Mesenchymal stem cell (in vitro differentiated cells and primary cell): ENCODE measurements around the gene LRRC41.

ENCODE experiments used
- DNase-seq: peaks from one replicate; pipeline ENCODE4 v3.0.0-alpha.2; 2013
- H2AFZ ChIP-seq: one replicate; pipeline ENCODE4 v1.6.1; 2013; ENCODE audit warnings: low read depth, mild to moderate bottlenecking, control low read depth, inconsistent platforms, low read length, moderate library complexity
- H2AK5ac ChIP-seq: 2 replicates; pipeline ENCODE4 v1.6.1; 2013; ENCODE audit warnings: low read length, moderate library complexity, mild to moderate bottlenecking, inconsistent platforms; ENCODE audit not compliant: severe bottlenecking
- H2BK120ac ChIP-seq: one replicate; pipeline ENCODE4 v1.6.1; 2013; ENCODE audit warnings: low read depth, mild to moderate bottlenecking, inconsistent platforms, low read length, moderate library complexity
- H2BK12ac ChIP-seq, 2 experiments: one replicate each; pipeline ENCODE4 v1.6.1; 2013; ENCODE audit warnings: inconsistent platforms in 2 of 2, low read length in 2 of 2, mild to moderate bottlenecking in 2 of 2, moderate library complexity in 2 of 2, control low read depth in 1 of 2
- H2BK15ac ChIP-seq: one replicate; pipeline ENCODE4 v1.6.1; 2013; ENCODE audit warnings: mild to moderate bottlenecking, low read depth, inconsistent platforms; ENCODE audit not compliant: poor library complexity, severe bottlenecking
- H2BK5ac ChIP-seq: 2 replicates; pipeline ENCODE4 v1.6.1; 2013; ENCODE audit warnings: low read depth, mild to moderate bottlenecking, low read length, control low read depth, inconsistent platforms; ENCODE audit not compliant: poor library complexity, severe bottlenecking
- H3K14ac ChIP-seq, 2 experiments: one replicate each; pipeline ENCODE4 v1.6.1; 2013; ENCODE audit warnings: inconsistent platforms in 2 of 2, low read length in 2 of 2, control low read depth in 1 of 2, mild to moderate bottlenecking in 1 of 2, moderate library complexity in 1 of 2
- H3K18ac ChIP-seq, 2 experiments: one replicate each; pipeline ENCODE4 v1.6.1; 2013; ENCODE audit warnings: inconsistent platforms in 2 of 2, low read length in 2 of 2, control low read depth in 1 of 2, low read depth in 1 of 2, mild to moderate bottlenecking in 1 of 2
- H3K23ac ChIP-seq, 2 experiments: one replicate each; pipeline ENCODE4 v1.6.1; 2013; ENCODE audit warnings: inconsistent platforms in 2 of 2, low read length in 2 of 2, mild to moderate bottlenecking in 2 of 2, moderate library complexity in 2 of 2, control low read depth in 1 of 2
- H3K27ac ChIP-seq: 2 replicates; pipeline ENCODE4 v1.5.1; 2013; ENCODE audit warnings: mild to moderate bottlenecking, moderate library complexity, low read length, control low read depth, inconsistent platforms; ENCODE audit not compliant: poor library complexity, severe bottlenecking
- H3K27me3 ChIP-seq, 2 experiments: 2 replicates each; pipeline versions ENCODE4 v1.6.1 to v1.7.0; 2013; ENCODE audit warnings: low read length in 2 of 2, mild to moderate bottlenecking in 2 of 2, moderate library complexity in 2 of 2, control low read depth in 1 of 2, inconsistent platforms in 1 of 2; ENCODE audit not compliant: control insufficient read depth in 1 of 2, insufficient read depth in 1 of 2
- H3K36me3 ChIP-seq, 2 experiments: 2 replicates each; pipeline versions ENCODE4 v1.6.1 to v1.7.0; 2013; ENCODE audit warnings: low read length in 2 of 2, control low read depth in 1 of 2, inconsistent platforms in 1 of 2, low read depth in 1 of 2, mild to moderate bottlenecking in 1 of 2; ENCODE audit not compliant: insufficient read depth in 2 of 2, control insufficient read depth in 1 of 2
- H3K4ac ChIP-seq, 2 experiments: one replicate each; pipeline ENCODE4 v1.6.1; 2013; ENCODE audit warnings: inconsistent platforms in 2 of 2, low read length in 2 of 2, mild to moderate bottlenecking in 2 of 2, moderate library complexity in 2 of 2, control low read depth in 1 of 2, low read depth in 1 of 2
- H3K4me1 ChIP-seq: 2 replicates; pipeline ENCODE4 v1.6.1; 2013; ENCODE audit warnings: low read depth, low read length, control low read depth; ENCODE audit not compliant: control insufficient read depth, insufficient read depth
- H3K4me2 ChIP-seq: 2 replicates; pipeline ENCODE4 v1.6.1; 2013; ENCODE audit warnings: low read length, mild to moderate bottlenecking, inconsistent platforms; ENCODE audit not compliant: poor library complexity, severe bottlenecking
- H3K4me3 ChIP-seq, 2 experiments: 2 replicates each; pipeline versions ENCODE4 v1.5.1 to v1.7.0; 2013; ENCODE audit warnings: low read length in 2 of 2, mild to moderate bottlenecking in 2 of 2, control low read depth in 1 of 2, low read depth in 1 of 2; ENCODE audit not compliant: insufficient read depth in 1 of 2
- H3K79me1 ChIP-seq: replicated peaks from 2 replicates; pipeline ENCODE4 v1.6.1; 2013; ENCODE audit warnings: mild to moderate bottlenecking, control low read depth, low read length, inconsistent platforms; ENCODE audit not compliant: poor library complexity, severe bottlenecking
- H3K9ac ChIP-seq: 2 replicates; pipeline ENCODE4 v1.7.0; 2013; ENCODE audit warnings: mild to moderate bottlenecking, low read length, moderate library complexity
- H3K9me3 ChIP-seq: 2 replicates; pipeline ENCODE4 v1.7.0; 2013; ENCODE audit warnings: mild to moderate bottlenecking, low read length; ENCODE audit not compliant: control insufficient read depth
- H4K8ac ChIP-seq: one replicate; pipeline ENCODE4 v1.6.1; 2013; ENCODE audit warnings: inconsistent platforms, mild to moderate bottlenecking, low read length, moderate library complexity
- H4K91ac ChIP-seq: one replicate; pipeline ENCODE4 v1.6.1; 2013; ENCODE audit warnings: mild to moderate bottlenecking, low read length, inconsistent platforms
- WGBS: methylation state at CpG from one replicate; pipeline ENCODE4 v1.1.7; 2013; ENCODE audit warnings: mixed read lengths; 5-methylcytosine and 5-hydroxymethylcytosine counted together

The LRRC41 gene

GRCh38 chr1:46278807-46279206 is 24.6 kb downstream of the LRRC41 start:
- no peak for DNase-seq
- no peak overlapping the region for H2AFZ ChIP-seq
- H3K9me3 ChIP-seq, result no peaks in the 10 kb centered on the region
- no peak overlapping the region for H2BK12ac ChIP-seq
- no peak overlapping the region for H3K14ac ChIP-seq
- no peak overlapping the region for H3K4me3 ChIP-seq
- 93% methylated on average over 12 of the region's 12 CpGs for WGBS
- H4K91ac ChIP-seq, result no peak overlapping the region
- no peak overlapping the region for H3K9ac ChIP-seq
- no peak overlapping the region for H2BK15ac ChIP-seq
- H2AK5ac ChIP-seq, result no peak overlapping the region
- H3K4ac ChIP-seq, result no peak overlapping the region
- no peaks in the 10 kb centered on the region for H3K4me1 ChIP-seq
- H3K4me2 ChIP-seq, result no peak overlapping the region
- no peak overlapping the region for H3K18ac ChIP-seq
- no peaks in the 10 kb centered on the region for H3K27me3 ChIP-seq
- H3K79me1 ChIP-seq, result peaks cover 10% of the 10 kb centered on the region
- H3K27ac ChIP-seq, result no peak overlapping the region
- peaks cover 39 to 65% of the 10 kb centered on the region in 2 experiments for H3K36me3 ChIP-seq
- no peak overlapping the region for H4K8ac ChIP-seq
- H2BK120ac ChIP-seq, result no peak overlapping the region
- H2BK5ac ChIP-seq, result no peak overlapping the region
- no peak overlapping the region for H3K23ac ChIP-seq

- WGBS, result 95% methylated on average over 13 of the region's 14 CpGs
- H3K27me3 ChIP-seq, result no peaks in the 10 kb centered on the region
Observed at GRCh38 chr1:46277658-46278373, 25.6 kb downstream of the LRRC41 start.

GRCh38 chr1:46275030-46275337 is 28.4 kb downstream of the LRRC41 start:
- Histone ChIP-seq H3K27ac (no peak overlapping the region), H3K23ac (no peak overlapping the region), H3K9ac (no peak overlapping the region), H2BK15ac (no peak overlapping the region), H3K4me1 (no peaks in the 10 kb centered on the region), H3K4ac (no peak overlapping the region), H4K91ac (no peak overlapping the region), H2BK5ac (no peak overlapping the region), H3K27me3 (no peaks in the 10 kb centered on the region), H2AK5ac (no peak overlapping the region), H3K14ac (no peak overlapping the region), H3K79me1 (peaks cover 3% of the 10 kb centered on the region), H3K4me2 (no peak overlapping the region), H4K8ac (no peak overlapping the region), H3K18ac (no peak overlapping the region), H2BK12ac (no peak overlapping the region), H3K36me3 (peaks cover 20 to 38% of the 10 kb centered on the region in 2 experiments), H3K9me3 (no peaks in the 10 kb centered on the region), H3K4me3 (no peak overlapping the region), H2AFZ (no peak overlapping the region), H2BK120ac (no peak overlapping the region)
- DNase-seq, result no peak
- 98% methylated on average over 6 of the region's 6 CpGs for WGBS

More at GRCh38 chr1:46277658-46278373, 25.6 kb downstream of the LRRC41 start:
- Histone ChIP-seq H4K91ac (no peak overlapping the region), H3K4ac (no peak overlapping the region), H3K27ac (no peak overlapping the region), H2BK5ac (no peak overlapping the region), H2AFZ (no peak overlapping the region), H3K36me3 (peaks cover 39 to 58% of the 10 kb centered on the region in 2 experiments), H3K9me3 (no peaks in the 10 kb centered on the region), H3K14ac (no peak overlapping the region), H3K4me1 (no peaks in the 10 kb centered on the region), H3K4me3 (no peak overlapping the region), H3K4me2 (no peak overlapping the region), H3K23ac (no peak overlapping the region), H3K79me1 (peaks cover 5% of the 10 kb centered on the region), H2BK15ac (no peak overlapping the region), H3K9ac (no peak overlapping the region), H2AK5ac (no peak overlapping the region), H4K8ac (no peak overlapping the region), H2BK12ac (no peak overlapping the region), H2BK120ac (no peak overlapping the region), H3K18ac (no peak overlapping the region)
- no peak for DNase-seq

- H2AK5ac ChIP-seq, result no peak overlapping the region
- no peaks in the 10 kb centered on the region for H3K4me1 ChIP-seq
- H3K36me3 ChIP-seq, result peaks cover 18 to 33% of the 10 kb centered on the region in 2 experiments
- no peak overlapping the region for H2BK5ac ChIP-seq
- H3K4me2 ChIP-seq, result no peak overlapping the region
- 97% methylated on average over 5 of the region's 6 CpGs for WGBS
- H3K4ac ChIP-seq, result no peak overlapping the region
- H2BK15ac ChIP-seq, result no peak overlapping the region
- H3K18ac ChIP-seq, result no peak overlapping the region
- no peak overlapping the region for H2BK120ac ChIP-seq
- H3K4me3 ChIP-seq, result no peak overlapping the region
- peaks cover 3% of the 10 kb centered on the region for H3K79me1 ChIP-seq
- H4K8ac ChIP-seq, result no peak overlapping the region
- no peak overlapping the region for H3K14ac ChIP-seq
- H3K9ac ChIP-seq, result no peak overlapping the region
- H2BK12ac ChIP-seq, result no peak overlapping the region
- no peaks in the 10 kb centered on the region for H3K9me3 ChIP-seq
- no peak overlapping the region for H3K23ac ChIP-seq
- H2AFZ ChIP-seq, result no peak overlapping the region
- H3K27me3 ChIP-seq, result no peaks in the 10 kb centered on the region
- no peak for DNase-seq
- H4K91ac ChIP-seq, result no peak overlapping the region
- no peak overlapping the region for H3K27ac ChIP-seq
Observed at GRCh38 chr1:46274225-46275029, 29.0 kb downstream of the LRRC41 start.
